K562 (cell line): ENCODE measurements around the gene TAS2R42. TPM values are rescaled to one million over a fixed set of nuclear protein-coding genes. Genes with fewer than 3 reads are reported as not detected.

ENCODE experiments used
- ATAC-seq: fragments of 200-7000 bp; cut with Tn5 transposase; 3 replicates; pipeline ENCODE4 v1.9.1; 2020; ENCODE audit warnings: moderate library complexity
- BruUV-seq: library from RNA; stranded (reverse); fragments of 400-500 nt; replicated peaks from 2 replicates; lab custom pipeline; 2021; lab: Mats Ljungman, UMichigan
- CTCF ChIA-PET: fragments of 300-600 bp; formaldehyde crosslinking; extraction: SDS; loops from one replicate; lab custom pipeline; 2021; ENCODE audit warnings: low intra/inter-chr PET ratio; lab: Yijun Ruan, JAX
- POLR2A ChIA-PET: fragments of 300-600, 350-650 bp; sonication (Branson Sonifier 250); formaldehyde crosslinking; extraction: SDS; loops from one replicate; lab custom pipeline; 2021; ENCODE audit warnings: antibody characterized with exemption, inconsistent platforms; lab: Yijun Ruan, JAX
- DNase-seq, 4 experiments: peaks; one replicate each; pipeline versions ENCODE4 v3.0.0 to v3.0.0-alpha.2; 2011 to 2018; ENCODE audit warnings: low spot score in 3 of 4, mixed read lengths in 3 of 4; ENCODE audit errors: extremely low read depth in 1 of 4
- FAIRE-seq: peaks from 2 replicates; lab custom pipeline; 2011; peaks lifted over from hg19 to GRCh38; lab: Jason Lieb, UNC
- H2AFZ ChIP-seq: 2 replicates; pipeline ENCODE4 v1.6.0; 2011; ENCODE audit warnings: low read depth, low read length, control low read depth, inconsistent platforms
- H3K27ac ChIP-seq: fragments of 200-600 bp; 3 replicates; pipeline ENCODE4 v1.8.0; 2011; ENCODE audit warnings: low read depth, mild to moderate bottlenecking, control low read depth, inconsistent platforms, low read length, moderate library complexity, mixed read lengths; ENCODE audit errors: extremely low read depth
- H3K27me3 ChIP-seq, 2 experiments: fragments of 300-600 bp in 1 of 2; 2 replicates in 1 of 2; 3 replicates in 1 of 2; pipeline versions ENCODE4 v1.6.0 to v1.8.0; 2011; ENCODE audit warnings: inconsistent platforms in 2 of 2, low read length in 2 of 2, mild to moderate bottlenecking in 1 of 2, mixed read lengths in 1 of 2, moderate library complexity in 1 of 2; ENCODE audit not compliant: control insufficient read depth in 2 of 2, insufficient read depth in 2 of 2
- H3K36me3 ChIP-seq: fragments of 300-600 bp; 3 replicates; pipeline ENCODE4 v1.8.0; 2011; ENCODE audit warnings: mild to moderate bottlenecking, low read length, inconsistent platforms; ENCODE audit not compliant: control insufficient read depth, insufficient read depth
- H3K4me1 ChIP-seq, 2 experiments: fragments of 200-600 bp in 1 of 2; replicated peaks in 1 of 2; 2 replicates in 1 of 2; 3 replicates in 1 of 2; pipeline versions ENCODE4 v1.5.1 to v1.8.0; 2011; ENCODE audit warnings: inconsistent platforms in 2 of 2, low read length in 2 of 2, mild to moderate bottlenecking in 1 of 2, mixed read lengths in 1 of 2, moderate library complexity in 1 of 2; ENCODE audit not compliant: control insufficient read depth in 2 of 2, insufficient read depth in 2 of 2
- H3K4me2 ChIP-seq: 2 replicates; pipeline ENCODE4 v1.6.1; 2011; ENCODE audit warnings: low read length, control low read depth, inconsistent platforms, mixed read lengths; ENCODE audit not compliant: insufficient read depth
- H3K4me3 ChIP-seq: fragments of 200-600 bp; sonication (generic), shearing (Covaris generic); 2 replicates; pipeline ENCODE4 v1.5.1; 2016; ENCODE audit warnings: control low read depth, inconsistent platforms
- H3K79me2 ChIP-seq: fragments of 200-600 bp; 3 replicates; pipeline ENCODE4 v1.8.0; 2011; ENCODE audit warnings: low read length, inconsistent platforms; ENCODE audit not compliant: control insufficient read depth, insufficient read depth
- H3K9ac ChIP-seq, 2 experiments: 2 replicates each; pipeline versions ENCODE4 v1.6.0 to v1.6.1; 2011; ENCODE audit warnings: low read depth in 2 of 2, low read length in 2 of 2, control low read depth in 1 of 2, inconsistent platforms in 1 of 2, mild to moderate bottlenecking in 1 of 2, mixed read lengths in 1 of 2; ENCODE audit not compliant: insufficient read depth in 1 of 2
- H3K9me1 ChIP-seq: one replicate; pipeline ENCODE4 v1.6.0; 2011; ENCODE audit warnings: inconsistent platforms, mild to moderate bottlenecking, low read length, moderate library complexity; ENCODE audit not compliant: control insufficient read depth, insufficient read depth
- H3K9me3 ChIP-seq: replicated peaks from 2 replicates; pipeline ENCODE4 v1.5.1; 2011; ENCODE audit warnings: low read depth, low read length, inconsistent platforms; ENCODE audit not compliant: control insufficient read depth, insufficient read depth
- H4K20me1 ChIP-seq: replicated peaks from 2 replicates; pipeline ENCODE4 v1.6.1; 2011; ENCODE audit warnings: low read length, inconsistent platforms, mixed read lengths; ENCODE audit not compliant: control insufficient read depth, insufficient read depth
- BRCA1 ChIP-seq, 2 experiments: fragments of 450-650 bp in 1 of 2; sonication (generic) in 1 of 2; formaldehyde crosslinking in 1 of 2; IDR thresholded peaks; 2 replicates each; pipeline versions ENCODE4 v1.5.0 to v1.6.1; 2017 to 2020; ENCODE audit warnings: mild to moderate bottlenecking in 1 of 2, missing genetic modification reagents in 1 of 2
- CSDE1 ChIP-seq, 2 experiments: fragments of 450-650 bp; IDR thresholded peaks; 2 replicates each; pipeline ENCODE4 v1.6.1; 2016; ENCODE audit warnings: mild to moderate bottlenecking in 1 of 2
- GABPB2 ChIP-seq: fragments of 250-450 bp; sonication (Bioruptor Pico); conservative IDR thresholded peaks from 2 replicates; pipeline ENCODE4 v1.5.1; 2021; ENCODE audit warnings: mild to moderate bottlenecking
- MAFG ChIP-seq: fragments of 450-650 bp; conservative IDR thresholded peaks from 2 replicates; pipeline ENCODE4 v1.6.1; 2016; ENCODE audit warnings: missing genetic modification characterization, missing compliant biosample characterization
- MBD1 ChIP-seq: fragments of 250-450 bp; sonication (Bioruptor Pico); IDR thresholded peaks from 2 replicates; pipeline ENCODE4 v1.8.0; 2022; ENCODE audit warnings: inconsistent platforms
- MLX ChIP-seq, 2 experiments: fragments of 450-650 bp in 1 of 2; sonication (generic) in 1 of 2; formaldehyde crosslinking; conservative IDR thresholded peaks; 2 replicates each; pipeline versions ENCODE4 v1.4.0 to v1.8.1; 2020 to 2022; ENCODE audit warnings: mild to moderate bottlenecking in 1 of 2, missing genetic modification reagents in 1 of 2
- RFX1 ChIP-seq: fragments of 450-650 bp; IDR thresholded peaks from 2 replicates; pipeline ENCODE4 v1.6.1; 2016; ENCODE audit warnings: mild to moderate bottlenecking, moderate library complexity
- SREBF1 ChIP-seq: fragments of 150-350 bp; IDR thresholded peaks from 2 replicates; pipeline ENCODE4 v1.6.1; 2014; ENCODE audit warnings: antibody characterized with exemption, low read depth, low read length, borderline replicate concordance
- TAF7 ChIP-seq: fragments of 450-650 bp; IDR thresholded peaks from 2 replicates; pipeline ENCODE4 v1.6.1; 2016; ENCODE audit warnings: missing genetic modification characterization, missing compliant biosample characterization
- TEAD1 ChIP-seq, 2 experiments: fragments of 450-650 bp in 1 of 2; sonication (generic) in 1 of 2; formaldehyde crosslinking; IDR thresholded peaks; 2 replicates each; pipeline versions ENCODE4 v1.4.0 to v1.8.0; 2020 to 2022; ENCODE audit warnings: mild to moderate bottlenecking in 2 of 2, missing genetic modification reagents in 1 of 2
- TFAM ChIP-seq: fragments of 250-450 bp; sonication (Bioruptor Pico); conservative IDR thresholded peaks from 2 replicates; pipeline ENCODE4 v1.5.0; 2021; ENCODE audit warnings: mild to moderate bottlenecking, moderate library complexity
- TGIF2 ChIP-seq: sonication (generic); formaldehyde crosslinking; IDR thresholded peaks from 2 replicates; pipeline ENCODE4 v1.8.1; 2022; ENCODE audit warnings: mild to moderate bottlenecking, missing genetic modification reagents, moderate library complexity
- ZNF444 ChIP-seq: fragments of 250-450 bp; sonication (Bioruptor Pico); IDR thresholded peaks from 2 replicates; pipeline ENCODE4 v1.4.0; 2020; ENCODE audit warnings: mild to moderate bottlenecking, moderate library complexity
- ZNF586 ChIP-seq: fragments of 450-650 bp; formaldehyde crosslinking; conservative IDR thresholded peaks from 2 replicates; pipeline ENCODE4 v1.4.0; 2020; ENCODE audit warnings: mild to moderate bottlenecking, moderate library complexity
- ZNF76 ChIP-seq: fragments of 250-450 bp; sonication (Bioruptor Pico); IDR thresholded peaks from 2 replicates; pipeline ENCODE4 v1.4.0; 2020; ENCODE audit warnings: mild to moderate bottlenecking, moderate library complexity, borderline replicate concordance
- WGBS: fragments of 100-300 bp; shearing (Covaris generic); methylation state at CpG from one replicate; pipeline ENCODE4 v1.1.6; 2016; ENCODE audit warnings: low coverage, mixed read lengths; ENCODE audit not compliant: insufficient coverage; ENCODE audit errors: missing lambda C conversion rate; 5-methylcytosine and 5-hydroxymethylcytosine counted together
- in situ Hi-C: fragments of 300-500 bp; cut with MboI; formaldehyde crosslinking; loops from 4 replicates; pipeline ENCODE4 v1.15.0; 2018; ENCODE audit warnings: inconsistent platforms, mixed read lengths
- intact Hi-C: fragments of 100-400 bp; cut with micrococcal nuclease; formaldehyde crosslinking; loops from 2 replicates; pipeline ENCODE4 v1.14.2; 2022
- polyA plus RNA-seq, 8 experiments: library from polyadenylated mRNA; depleted of rRNA in 4 of 8; stranded (reverse) in 5 of 8; unstranded in 3 of 8; fragments of >200 nt; fragmentation: Nextera tagmentation in 2 of 8; fragmentation: Illumina TruSeq in 1 of 8; extraction: Ambion mirVana in 2 of 8; extraction: Trizol in 1 of 8; gene quantifications; 2 replicates each; pipeline versions ENCODE4 v1.2.1 to v1.2.3, GENCODE V29; 2011 to 2014; ENCODE audit warnings: inconsistent platforms in 1 of 8, missing spikeins in 1 of 8
- total RNA-seq, 7 experiments: library from RNA; depleted of rRNA in 6 of 7; stranded (reverse); fragments of >200 nt in 6 of 7; fragmentation: Illumina TruSeq in 2 of 7; extraction: Trizol in 2 of 7; gene quantifications; 2 replicates each; pipeline versions ENCODE4 v1.2.1 to v1.2.3, GENCODE V29; 2011 to 2021; ENCODE audit warnings: low replicate concordance in 1 of 7

Gene TAS2R42
- total and polyA plus RNA-seq, 9 of the 15 experiments (the other 6 are each of a cell fraction or from before 2014, with no cell fraction given), result not detected

GRCh38 chr12:11204173-11204572 is 17.4 kb upstream of the TAS2R42 start:
- TF ChIP-seq MBD1 (CRISPR knock-in tag) (no peak), ZNF444 (CRISPR knock-in tag) (no peak), TAF7 (tag) (no peak), RFX1 (no peak), SREBF1 (no peak), ZNF586 (CRISPR knock-in tag) (no peak), ZNF76 (CRISPR knock-in tag) (no peak), MAFG (no peak), GABPB2 (CRISPR knock-in tag) (no peak), MLX (CRISPR knock-in tag; conservative IDR thresholded peaks at IDR 0.05) (no peak), TEAD1 (CRISPR knock-in tag; IDR thresholded peaks at IDR 0.05) (no peak), CSDE1 (IDR thresholded peaks at IDR 0.05) (no peak), TFAM (CRISPR knock-in tag) (no peak), BRCA1 (IDR thresholded peaks at IDR 0.05) (no peak), BRCA1 (CRISPR knock-in tag; IDR thresholded peaks at IDR 0.05) (no peak), TGIF2 (CRISPR knock-in tag) (no peak)
- no peaks in the 10 kb centered on the region for H4K20me1 ChIP-seq
- ATAC-seq, result no peak
- in situ Hi-C loops, result loop anchor here (25.0 kb wide), 1 partner anchor 967 kb away; no protein-coding TSS in a partner anchor
- no peaks in the 10 kb centered on the region for H3K27me3 ChIP-seq
- H3K79me2 ChIP-seq, result no peaks in the 10 kb centered on the region
- POLR2A ChIA-PET, result no interaction called here
- H3K27ac ChIP-seq, result no peak overlapping the region
- H2AFZ ChIP-seq, result no peak overlapping the region
- no peak for DNase-seq
- H3K9me3 ChIP-seq, result no peaks in the 10 kb centered on the region
- WGBS, result 3% methylated on average over 2 of the region's 3 CpGs
- H3K36me3 ChIP-seq, result no peaks in the 10 kb centered on the region
- H3K9ac ChIP-seq, result no peak overlapping the region
- CTCF ChIA-PET, result no interaction called here
- no TSS peak for BruUV-seq
- no peaks in the 10 kb centered on the region for H3K9me1 ChIP-seq
- H3K4me3 ChIP-seq, result no peak overlapping the region
- H3K4me2 ChIP-seq, result no peak overlapping the region
- H3K4me1 ChIP-seq, result no peaks in the 10 kb centered on the region; a peak in 1 of 5 replicates
- no peak for FAIRE-seq
- intact Hi-C loops, result no loop called here
